ENCODE measurements around the gene CLCN1. TPM values are rescaled to one million over a fixed set of nuclear protein-coding genes. Genes with fewer than 3 reads are reported as not detected.

The CLCN1 gene
- total RNA-seq, 4 donors from 2014 or later: not detected

- H3K4me3 ChIP-seq: no peak overlapping the region
- DNase-seq (ENCODE audit: extremely low spot score): no peak
- no peaks in the 10 kb centered on the region for H3K27me3 ChIP-seq
- H3K36me3 ChIP-seq: peaks cover 0 to 8% (median 0%) of the 10 kb centered on the region in 4 donors
- H3K9me3 ChIP-seq: no peaks in the 10 kb centered on the region
- TF ChIP-seq, protein P1, sequence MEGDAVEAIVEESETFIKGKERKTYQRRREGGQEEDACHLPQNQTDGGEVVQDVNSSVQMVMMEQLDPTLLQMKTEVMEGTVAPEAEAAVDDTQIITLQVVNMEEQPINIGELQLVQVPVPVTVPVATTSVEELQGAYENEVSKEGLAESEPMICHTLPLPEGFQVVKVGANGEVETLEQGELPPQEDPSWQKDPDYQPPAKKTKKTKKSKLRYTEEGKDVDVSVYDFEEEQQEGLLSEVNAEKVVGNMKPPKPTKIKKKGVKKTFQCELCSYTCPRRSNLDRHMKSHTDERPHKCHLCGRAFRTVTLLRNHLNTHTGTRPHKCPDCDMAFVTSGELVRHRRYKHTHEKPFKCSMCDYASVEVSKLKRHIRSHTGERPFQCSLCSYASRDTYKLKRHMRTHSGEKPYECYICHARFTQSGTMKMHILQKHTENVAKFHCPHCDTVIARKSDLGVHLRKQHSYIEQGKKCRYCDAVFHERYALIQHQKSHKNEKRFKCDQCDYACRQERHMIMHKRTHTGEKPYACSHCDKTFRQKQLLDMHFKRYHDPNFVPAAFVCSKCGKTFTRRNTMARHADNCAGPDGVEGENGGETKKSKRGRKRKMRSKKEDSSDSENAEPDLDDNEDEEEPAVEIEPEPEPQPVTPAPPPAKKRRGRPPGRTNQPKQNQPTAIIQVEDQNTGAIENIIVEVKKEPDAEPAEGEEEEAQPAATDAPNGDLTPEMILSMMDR (IDR thresholded peaks at IDR 0.05): no peak
- no peak for TF ChIP-seq EP300 (IDR thresholded peaks at IDR 0.05)
- intact Hi-C loops (cut with DNase I): no loop called here
- no peak overlapping the region for H3K27ac ChIP-seq (replicated peaks in 1 of 4)
- H3K4me1 ChIP-seq: no peaks in the 10 kb centered on the region
These were observed 1.8 kb upstream of the CLCN1 start for GRCh38 chr7:143314127-143314526.

GRCh38 chr7:143316492-143316891 is 581 bp downstream of the CLCN1 start:
- WGBS: 66% methylated on average over 4 of the region's 4 CpGs
- no peak overlapping the region for H3K4me3 ChIP-seq
- intact Hi-C loops (cut with DNase I): no loop called here
- H3K27me3 ChIP-seq: no peaks in the 10 kb centered on the region
- H3K27ac ChIP-seq (replicated peaks in 1 of 4): no peak overlapping the region
- H3K4me1 ChIP-seq: no peaks in the 10 kb centered on the region
- DNase-seq (ENCODE audit: extremely low spot score): no peak
- no peaks in the 10 kb centered on the region for H3K36me3 ChIP-seq
- TF ChIP-seq POLR2A (IDR thresholded peaks at IDR 0.05; ENCODE audit: low read depth) (no peak), EP300 (IDR thresholded peaks at IDR 0.05) (no peak), POLR2AphosphoS5 (IDR thresholded peaks at IDR 0.05) (no peak)
- TF ChIP-seq, protein P1 (IDR thresholded peaks at IDR 0.05): no peak
- H3K9me3 ChIP-seq: no peaks in the 10 kb centered on the region

DNA sequence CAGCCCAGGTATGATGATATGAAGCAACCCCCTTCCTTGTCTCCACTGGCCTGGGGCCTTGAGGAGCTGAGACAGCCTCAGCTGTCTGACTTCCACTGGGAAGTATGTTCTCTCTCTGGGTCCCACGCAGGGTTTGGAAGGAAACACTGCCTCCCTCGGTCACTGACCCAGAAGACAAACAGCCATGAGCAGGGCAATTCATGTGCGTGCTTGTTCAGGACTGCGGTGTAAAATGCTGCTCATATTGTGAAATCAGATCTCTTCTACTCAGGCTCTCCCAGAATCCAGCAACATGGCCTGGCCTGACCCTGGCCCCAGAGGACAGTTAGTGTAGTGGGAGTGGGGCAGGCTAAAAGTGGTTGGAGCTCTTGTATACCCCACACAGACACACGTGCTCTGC is 2.8 kb downstream of the CLCN1 start:
- Histone ChIP-seq H3K4me1 (peaks cover 0 to 5% (median 0%) of the 10 kb centered on the region in 4 donors), H3K9me3 (no peaks in the 10 kb centered on the region), H3K27ac (replicated peaks in 1 of 4) (no peak overlapping the region), H3K36me3 (no peaks in the 10 kb centered on the region), H3K4me3 (no peak overlapping the region), H3K27me3 (no peaks in the 10 kb centered on the region)
- TF ChIP-seq, protein P1 (IDR thresholded peaks at IDR 0.05): no peak
- TF ChIP-seq POLR2AphosphoS5 (IDR thresholded peaks at IDR 0.05): no peak
- no peak for TF ChIP-seq POLR2A (IDR thresholded peaks at IDR 0.05; ENCODE audit: low read depth)
- no peak for TF ChIP-seq EP300 (IDR thresholded peaks at IDR 0.05)
- DNase-seq (ENCODE audit: extremely low spot score): no peak
- WGBS: 70% methylated on average over 5 of the region's 5 CpGs
- intact Hi-C loops (cut with DNase I): no loop called here

DNA sequence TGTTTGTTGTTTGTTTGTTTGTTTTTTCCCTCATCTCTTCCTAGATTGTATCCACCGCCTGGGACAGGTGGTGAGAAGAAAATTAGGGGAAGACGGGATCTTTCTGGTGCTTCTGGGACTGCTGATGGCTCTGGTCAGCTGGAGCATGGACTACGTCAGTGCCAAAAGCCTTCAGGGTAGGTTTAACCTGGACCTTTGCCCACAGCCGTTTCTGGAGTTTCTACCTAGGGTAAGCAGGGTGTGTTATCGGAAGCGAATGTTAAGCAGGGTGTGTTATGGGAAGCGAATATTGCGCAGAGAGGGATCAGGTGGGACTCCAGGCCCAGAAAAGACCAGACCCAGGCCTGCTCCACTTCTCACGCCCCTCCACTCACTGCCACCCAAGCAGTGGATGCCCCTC is 4.7 kb downstream of the CLCN1 start:
- Histone ChIP-seq H3K9me3 (no peaks in the 10 kb centered on the region), H3K27ac (replicated peaks in 1 of 4) (no peak overlapping the region), H3K27me3 (no peaks in the 10 kb centered on the region), H3K36me3 (no peaks in the 10 kb centered on the region), H3K4me1 (peaks cover 0 to 5% (median 0%) of the 10 kb centered on the region in 4 donors), H3K4me3 (no peak overlapping the region)
- DNase-seq (ENCODE audit: extremely low spot score): no peak
- TF ChIP-seq, protein P1 (IDR thresholded peaks at IDR 0.05): no peak
- no peak for TF ChIP-seq EP300 (IDR thresholded peaks at IDR 0.05)
- TF ChIP-seq POLR2AphosphoS5 (IDR thresholded peaks at IDR 0.05): no peak
- TF ChIP-seq POLR2A (IDR thresholded peaks at IDR 0.05; ENCODE audit: low read depth): no peak
- 92% methylated on average over 8 of the region's 9 CpGs for WGBS
- intact Hi-C loops (cut with DNase I): no loop called here

DNA sequence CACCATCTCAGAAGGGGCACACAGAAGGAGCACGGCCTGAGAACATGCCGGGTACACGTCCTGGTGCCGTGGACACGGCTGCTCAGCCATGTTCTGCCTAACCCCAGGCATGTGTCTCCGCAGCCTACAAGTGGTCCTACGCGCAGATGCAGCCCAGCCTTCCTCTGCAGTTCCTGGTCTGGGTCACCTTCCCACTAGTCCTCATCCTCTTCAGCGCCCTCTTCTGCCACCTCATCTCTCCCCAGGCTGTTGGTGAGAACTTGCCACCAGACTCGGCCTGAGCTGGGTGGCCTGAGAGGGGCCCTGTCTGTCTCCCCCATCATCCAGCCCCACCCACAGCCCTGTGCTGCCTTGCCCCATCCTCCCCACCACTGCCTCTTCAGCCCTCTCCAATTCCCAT is 5.3 kb downstream of the CLCN1 start:
- Histone ChIP-seq H3K27ac (replicated peaks in 1 of 4) (no peak overlapping the region), H3K27me3 (no peaks in the 10 kb centered on the region), H3K4me3 (no peak overlapping the region), H3K9me3 (no peaks in the 10 kb centered on the region), H3K4me1 (peaks cover 0 to 5% (median 0%) of the 10 kb centered on the region in 4 donors), H3K36me3 (no peaks in the 10 kb centered on the region)
- intact Hi-C loops (cut with DNase I): no loop called here
- 97% methylated on average over 10 of the region's 10 CpGs for WGBS
- TF ChIP-seq POLR2A (IDR thresholded peaks at IDR 0.05; ENCODE audit: low read depth) (no peak), EP300 (IDR thresholded peaks at IDR 0.05) (no peak), POLR2AphosphoS5 (IDR thresholded peaks at IDR 0.05) (no peak)
- TF ChIP-seq, protein P1 (IDR thresholded peaks at IDR 0.05): no peak
- DNase-seq (ENCODE audit: extremely low spot score): no peak

All from esophagus muscularis mucosa (tissue), 4 donors.